Endometrial microvascular endothelial cells (primary cell): Measurements from ENCODE around the gene DGKI. TPM values are rescaled to one million over a fixed set of nuclear protein-coding genes. Genes with fewer than 3 reads are reported as not detected.

Experiments
- in situ Hi-C: cut with HindIII; loops from 2 replicates; pipeline ENCODE4 v1.10.0; 2017; ENCODE audit warnings: low sequenced_read_pairs, low pct_unique_long_range_greater_than_20kb; ENCODE audit errors: inconsistent ontology term
- total RNA-seq: library from RNA; depleted of rRNA; stranded (reverse); fragments of >200 nt; gene quantifications from one replicate; pipeline ENCODE4 v1.2.3, GENCODE V29; 2015; ENCODE audit errors: inconsistent ontology term

The DGKI gene
- total RNA-seq, result not detected

DNA sequence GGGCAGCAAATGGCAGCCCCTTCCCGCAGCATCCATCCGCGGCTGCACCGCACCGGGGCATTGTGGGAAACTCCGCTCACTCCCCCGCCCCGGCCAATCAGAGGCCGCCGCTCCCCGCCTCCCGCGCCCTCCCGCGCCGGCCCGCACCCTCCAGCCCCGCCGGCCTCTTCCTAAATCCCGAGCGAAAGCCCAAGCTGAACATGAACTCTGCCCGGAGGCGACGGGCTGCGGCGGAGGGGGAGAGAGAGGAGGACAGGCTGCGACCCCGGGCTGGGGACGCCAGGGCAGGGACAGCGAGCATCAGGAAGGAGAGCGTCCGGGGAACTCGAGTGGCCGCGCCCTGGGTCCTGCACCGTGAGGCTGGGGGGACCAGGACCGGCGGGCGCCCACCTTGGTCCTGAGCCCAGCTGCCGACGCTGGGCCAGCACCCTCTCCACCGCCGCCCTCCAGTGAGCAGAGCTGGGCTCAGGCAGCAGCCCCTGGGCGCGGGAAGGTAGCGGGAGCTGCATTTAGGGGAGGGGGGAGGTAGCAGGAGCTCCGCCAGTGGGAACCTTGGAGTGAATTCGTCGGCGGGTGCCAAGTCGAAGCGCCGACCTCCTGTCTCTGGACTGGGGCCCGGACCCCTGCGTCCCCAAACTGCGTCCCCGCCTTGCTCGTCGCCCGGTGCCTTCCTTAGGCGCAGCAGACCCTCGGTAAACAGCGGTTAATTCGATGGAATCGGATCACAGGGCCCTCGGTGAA, at the start of gene DGKI:
Gene DGKI, minus strand, starts transcription at position 148 of the 741 bp plus-strand sequence.
- in situ Hi-C loops, result no loop called here

DNA sequence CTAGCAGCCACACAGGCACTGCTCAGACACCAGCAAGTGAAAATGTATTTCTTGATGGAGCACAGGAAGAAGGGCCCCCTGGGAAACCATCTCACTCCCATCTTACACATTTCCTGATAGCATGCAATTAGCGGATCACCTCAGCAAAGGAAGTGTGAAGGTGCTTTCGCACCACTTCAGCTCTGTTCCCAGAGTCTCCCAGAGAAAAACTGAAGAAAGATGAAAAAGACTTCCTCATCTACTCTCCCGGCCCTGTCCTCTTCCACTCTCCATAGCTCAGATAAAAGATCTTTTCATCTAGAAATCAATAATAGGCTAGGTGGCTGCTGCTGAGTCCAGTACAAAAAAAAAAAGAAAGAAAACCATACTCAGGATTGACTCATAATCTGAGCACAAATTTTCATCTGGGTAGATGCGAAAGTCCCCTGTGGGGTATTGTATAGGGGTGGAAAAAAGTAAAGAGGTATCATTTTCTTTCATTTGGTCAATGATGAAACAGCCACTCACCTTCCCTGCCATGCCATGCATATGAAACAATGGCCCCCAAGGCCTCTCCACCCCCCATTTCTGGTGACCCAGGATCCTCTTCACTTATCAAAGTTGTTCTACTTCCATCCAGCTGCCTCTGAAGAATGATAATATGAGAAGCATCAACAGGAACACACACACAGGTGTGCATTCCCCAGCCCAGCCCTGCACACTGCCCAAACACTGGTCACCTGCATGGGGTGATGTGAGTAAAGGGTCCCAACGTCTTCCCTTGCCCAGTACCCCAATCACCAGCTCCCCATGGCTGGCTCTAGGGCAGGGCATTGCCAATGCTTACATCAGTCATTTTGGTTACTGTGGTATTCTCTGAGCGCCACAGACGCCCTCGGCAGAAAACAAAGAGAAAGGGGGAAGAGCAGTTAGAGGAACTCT, 48.8 kb upstream of the DGKI start:
- in situ Hi-C loops, result no loop called here

DNA sequence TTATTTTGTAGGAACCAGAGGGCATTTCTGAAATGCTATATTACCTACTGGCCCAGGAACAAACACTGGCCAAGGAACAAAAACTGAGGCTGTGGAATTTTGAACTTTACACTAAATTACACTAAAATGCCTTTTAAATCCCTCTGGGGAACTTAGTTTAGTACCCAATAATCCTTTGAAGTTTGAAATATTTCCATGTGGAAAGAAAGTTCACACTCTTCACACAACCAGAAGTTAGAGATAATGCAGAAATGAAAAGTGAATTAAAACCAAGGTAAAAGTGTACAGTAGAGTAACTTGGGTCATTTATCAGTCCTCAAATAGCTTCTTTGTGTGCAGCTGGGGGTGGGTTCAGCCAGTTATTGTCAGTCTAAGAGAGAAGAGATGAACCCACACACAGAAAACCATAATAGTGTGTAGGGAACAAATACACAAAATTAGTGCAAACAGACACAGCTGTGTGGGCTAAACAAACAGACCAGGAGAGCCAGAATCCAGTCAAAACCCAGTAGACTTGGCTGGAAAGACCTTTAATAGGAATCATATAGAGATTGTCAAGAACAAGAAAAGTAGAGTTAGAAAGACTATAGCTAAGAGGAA, 46.5 kb upstream of the DGKI start:
- in situ Hi-C loops, result no loop called here

DNA sequence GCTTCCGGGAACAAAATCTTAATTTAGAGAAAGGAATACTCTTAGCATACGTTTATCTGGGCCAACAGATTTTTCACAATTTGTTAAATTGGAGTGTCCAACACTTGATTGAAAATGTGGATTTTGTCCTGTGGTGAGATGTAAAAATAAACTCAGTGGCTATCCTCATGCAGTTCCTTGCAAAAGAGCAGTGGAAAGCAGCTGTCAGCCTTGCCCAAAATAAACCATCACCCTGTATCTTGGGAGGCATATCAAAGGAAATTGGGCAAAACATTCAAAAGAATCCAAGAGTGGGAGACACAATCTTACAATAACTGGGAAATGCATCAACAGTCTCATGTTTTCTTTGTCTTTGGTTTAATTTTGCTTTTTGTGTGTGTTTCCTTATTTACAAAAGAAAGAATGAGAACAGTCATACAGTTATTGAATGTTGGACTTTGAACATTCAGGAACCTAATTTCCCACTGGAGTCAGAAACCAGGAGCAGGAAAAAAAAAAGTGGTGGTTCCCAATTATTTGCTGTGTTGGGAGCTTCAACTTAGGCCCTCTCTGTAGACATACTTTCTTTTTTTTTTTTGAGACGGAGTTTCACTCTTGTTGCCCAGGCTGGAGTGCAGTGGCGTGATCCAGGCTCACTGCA, 44.4 kb upstream of the DGKI start:
- in situ Hi-C loops, result no loop called here

DNA sequence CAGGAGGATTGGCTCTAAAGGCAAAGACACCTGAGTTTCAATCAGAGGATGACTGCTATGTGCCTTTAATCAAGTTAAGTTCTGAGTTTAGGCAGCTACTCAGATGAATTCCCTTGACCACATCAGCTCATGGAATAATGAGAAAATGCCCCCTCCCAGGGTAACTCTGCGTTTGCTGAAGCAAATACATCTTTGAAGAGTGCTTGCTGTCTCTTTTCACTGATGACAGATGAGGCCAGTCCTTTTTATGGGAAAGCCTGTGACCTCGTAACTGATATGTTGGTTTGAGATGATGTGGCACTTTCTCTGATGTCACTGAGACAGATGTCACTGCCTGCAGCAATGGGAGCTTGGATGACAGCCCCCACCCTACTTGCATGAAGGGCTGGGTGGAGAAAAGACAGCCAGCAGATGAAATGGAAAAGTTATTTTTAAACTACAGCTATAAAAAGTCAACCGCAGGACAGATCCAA, 43.7 kb upstream of the DGKI start:
- in situ Hi-C loops, result no loop called here

DNA sequence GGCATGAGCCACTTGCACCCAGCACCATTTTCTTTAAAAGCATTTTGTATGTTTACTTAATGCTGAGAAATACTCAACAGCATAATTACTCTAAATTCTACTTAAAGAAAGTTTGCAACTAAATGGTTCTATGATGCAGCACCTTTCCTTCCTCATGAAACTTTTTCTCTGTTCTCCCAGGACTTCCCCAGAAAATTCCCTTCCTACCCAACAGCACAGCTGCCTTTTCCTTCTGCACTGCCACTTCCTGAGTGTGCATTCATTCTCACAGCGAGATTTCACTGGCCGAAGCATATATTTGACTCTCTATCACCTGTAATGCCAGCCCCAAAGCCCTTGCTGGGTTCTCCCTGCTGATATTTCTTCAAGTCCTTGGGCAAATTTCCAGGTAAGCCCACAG, 41.5 kb upstream of the DGKI start:
- in situ Hi-C loops, result no loop called here

DNA sequence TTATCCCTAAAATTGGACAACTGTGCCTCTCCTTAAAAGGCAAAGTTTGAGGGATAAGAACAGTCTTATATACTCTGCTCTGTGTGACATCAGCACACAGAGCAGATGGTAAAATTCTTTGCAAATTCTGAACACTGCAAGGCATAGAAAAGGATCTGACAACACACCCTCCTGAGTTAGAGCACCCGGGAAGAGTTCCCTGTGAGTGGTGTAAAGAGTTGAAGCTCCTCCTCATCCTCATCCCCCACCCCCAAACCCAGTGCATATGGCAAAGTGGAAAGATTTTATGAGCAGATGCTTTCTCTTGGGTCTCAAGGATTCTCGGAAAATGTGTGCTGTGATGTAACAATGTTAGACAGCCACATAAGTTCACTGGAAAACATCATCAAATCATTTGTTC, 40.0 kb upstream of the DGKI start:
- in situ Hi-C loops, result no loop called here

DNA sequence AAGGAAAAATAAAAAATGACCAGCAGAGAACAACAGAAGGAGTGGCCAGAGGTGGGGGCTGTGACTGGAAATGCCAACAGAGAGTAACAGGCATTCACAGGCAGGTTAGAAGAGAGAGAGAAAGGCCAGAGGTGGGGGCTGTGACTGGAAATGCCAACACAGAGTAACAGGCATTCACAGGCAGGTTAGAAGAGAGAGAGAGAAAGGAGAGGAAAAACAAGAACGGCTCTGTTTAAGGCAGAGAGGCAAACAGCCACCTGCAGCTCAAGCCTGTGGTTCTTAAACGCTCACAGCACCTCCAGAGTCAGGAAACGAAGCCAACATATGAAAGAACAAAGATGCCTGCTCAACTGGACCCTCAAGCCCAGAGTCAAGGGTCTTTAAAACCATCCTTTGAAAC, 39.5 kb upstream of the DGKI start:
- in situ Hi-C loops, result no loop called here

DNA sequence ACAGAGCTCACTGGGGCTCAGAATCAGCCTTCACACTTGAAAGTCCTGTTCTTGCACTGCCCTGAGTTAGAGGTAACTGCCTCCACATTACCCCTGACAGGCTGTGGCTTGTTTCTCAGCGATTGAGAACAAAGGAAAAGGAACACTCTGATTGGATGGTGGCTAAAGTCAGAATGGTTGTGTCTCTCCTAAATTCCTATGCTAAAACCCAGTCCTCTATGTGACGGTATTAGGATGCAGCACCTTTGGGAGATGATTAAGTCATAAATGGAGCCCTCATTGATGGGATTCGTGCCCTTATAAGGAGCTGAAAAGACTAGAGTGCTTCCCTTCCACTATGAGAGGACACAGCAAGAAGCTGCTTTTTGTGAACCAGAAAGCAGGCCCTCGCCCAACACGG, 38.9 kb upstream of the DGKI start:
- in situ Hi-C loops, result no loop called here

DNA sequence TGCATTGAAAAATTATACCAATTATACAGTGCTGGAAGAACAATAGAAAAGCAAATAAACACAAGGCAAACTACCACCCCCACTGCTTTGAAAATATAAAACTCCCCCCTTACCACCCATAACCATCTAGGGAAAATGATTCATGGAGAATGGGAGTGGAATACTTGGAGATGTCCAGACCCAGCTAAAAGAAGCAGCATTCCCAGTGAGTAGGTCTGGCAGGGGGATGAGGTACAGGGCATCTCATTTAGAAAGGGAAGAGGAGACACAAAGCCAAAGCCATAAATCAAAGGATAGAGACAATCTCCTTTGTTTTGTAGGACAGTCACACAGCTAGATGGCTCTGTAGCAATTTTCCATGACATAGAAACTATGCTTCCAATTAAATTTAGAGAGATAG, 36.0 kb upstream of the DGKI start:
- in situ Hi-C loops, result no loop called here

DNA sequence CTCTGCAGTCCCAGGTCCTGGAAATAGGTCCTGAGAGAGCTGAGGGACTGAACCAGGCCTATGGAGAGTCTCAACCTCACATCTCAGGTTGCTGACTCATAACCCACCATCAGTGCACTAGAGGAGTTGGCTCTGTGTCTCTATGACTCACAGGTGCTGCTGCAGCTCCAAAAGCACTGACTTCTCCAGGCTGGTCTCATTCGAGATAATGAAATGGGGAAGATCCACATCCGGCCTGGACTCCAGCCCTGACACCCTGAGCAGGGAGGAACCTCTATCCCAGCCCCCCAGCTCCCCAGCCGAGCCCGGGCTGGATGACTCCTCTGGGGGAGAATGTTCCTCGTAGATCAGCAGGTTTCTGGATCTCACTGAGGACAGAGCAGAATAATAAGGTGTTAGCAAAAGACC, 35.5 kb upstream of the DGKI start:
- in situ Hi-C loops, result no loop called here

DNA sequence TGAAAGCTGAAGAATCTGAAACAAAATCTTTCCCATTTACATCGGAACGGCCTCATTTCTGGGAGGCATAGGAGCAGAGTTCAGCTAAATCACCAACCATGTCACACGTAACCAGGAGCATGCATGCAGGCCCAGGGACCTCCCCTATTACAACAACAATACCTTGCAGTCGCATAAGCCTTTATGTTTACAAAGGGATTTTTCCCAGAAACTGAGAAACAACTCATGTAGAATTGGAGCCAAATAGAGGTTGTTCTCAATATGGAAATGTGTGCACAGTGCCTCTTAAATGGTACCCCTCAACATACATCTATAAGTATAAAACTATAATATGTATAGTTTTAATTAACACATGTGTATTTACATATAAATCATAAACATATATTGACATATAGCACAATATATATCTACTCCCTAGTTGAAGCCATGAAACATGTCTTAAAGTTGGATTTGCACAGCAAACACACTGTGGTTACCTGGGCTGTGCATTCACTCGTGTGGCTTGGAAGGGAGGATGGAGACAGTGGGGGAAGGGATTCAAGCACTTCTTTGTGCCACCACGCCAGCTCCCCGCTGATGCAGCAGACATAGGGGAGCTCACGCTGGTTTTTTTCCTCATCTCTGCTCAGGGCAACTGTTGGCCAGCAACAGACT, 35.0 kb upstream of the DGKI start:
- in situ Hi-C loops, result no loop called here

DNA sequence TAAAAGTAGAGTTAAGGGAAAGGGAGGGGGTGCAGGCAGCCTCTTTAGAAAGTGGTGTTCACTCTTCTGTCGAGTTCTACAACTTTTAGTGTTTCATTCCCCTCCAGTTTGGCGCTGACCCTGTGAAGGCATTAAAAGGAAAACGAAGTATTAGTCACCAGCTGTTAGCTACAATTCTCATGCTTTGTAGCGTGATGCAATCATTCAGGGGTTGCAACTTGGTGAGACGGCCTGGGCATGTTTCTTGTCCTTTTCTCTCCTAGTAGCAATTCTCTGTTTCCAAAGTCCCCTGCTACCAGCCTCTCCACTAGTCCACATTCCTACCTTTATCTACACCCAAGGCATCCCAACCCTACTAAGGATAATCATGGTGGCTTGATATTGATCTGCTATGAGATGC, 33.7 kb upstream of the DGKI start:
- in situ Hi-C loops, result no loop called here

DNA sequence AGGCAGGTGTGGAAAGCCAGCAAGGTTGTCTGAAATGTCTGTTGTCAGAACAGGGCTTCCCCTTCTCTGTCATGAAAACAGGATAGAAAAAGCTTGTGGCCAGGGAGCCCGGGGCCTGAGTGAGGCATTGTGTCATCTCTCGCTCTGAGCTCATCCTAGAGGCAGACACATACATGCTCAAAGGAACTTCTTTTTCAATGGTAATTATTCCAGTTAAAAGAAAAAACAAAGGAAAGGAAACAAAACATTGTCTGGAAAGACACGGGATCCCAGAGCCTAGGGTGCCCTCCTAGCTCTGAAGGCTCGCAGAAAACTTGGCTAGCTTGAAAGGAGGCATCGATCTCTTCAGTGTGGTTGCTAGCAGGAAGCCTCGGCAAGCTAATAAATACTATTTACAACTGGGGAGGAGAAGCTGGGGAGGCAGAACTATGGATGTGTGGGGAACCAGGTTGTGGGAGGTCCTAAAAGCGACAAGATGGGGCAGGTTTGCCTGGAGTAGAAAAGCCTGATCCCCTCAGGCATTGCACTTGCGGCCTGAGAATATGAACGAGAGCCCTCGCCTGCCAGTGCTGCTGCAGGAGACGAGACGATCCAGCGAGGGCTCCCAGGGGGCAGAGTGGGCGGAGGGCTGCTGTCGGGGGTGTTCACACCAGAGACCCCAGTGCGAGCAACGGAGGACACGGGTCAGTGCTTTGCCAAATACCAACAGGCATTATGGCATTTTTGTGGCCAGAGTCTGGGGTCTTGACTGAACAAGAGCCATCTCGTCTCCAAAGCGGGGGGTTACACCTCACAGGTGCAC, 32.8 kb upstream of the DGKI start:
- in situ Hi-C loops, result no loop called here

DNA sequence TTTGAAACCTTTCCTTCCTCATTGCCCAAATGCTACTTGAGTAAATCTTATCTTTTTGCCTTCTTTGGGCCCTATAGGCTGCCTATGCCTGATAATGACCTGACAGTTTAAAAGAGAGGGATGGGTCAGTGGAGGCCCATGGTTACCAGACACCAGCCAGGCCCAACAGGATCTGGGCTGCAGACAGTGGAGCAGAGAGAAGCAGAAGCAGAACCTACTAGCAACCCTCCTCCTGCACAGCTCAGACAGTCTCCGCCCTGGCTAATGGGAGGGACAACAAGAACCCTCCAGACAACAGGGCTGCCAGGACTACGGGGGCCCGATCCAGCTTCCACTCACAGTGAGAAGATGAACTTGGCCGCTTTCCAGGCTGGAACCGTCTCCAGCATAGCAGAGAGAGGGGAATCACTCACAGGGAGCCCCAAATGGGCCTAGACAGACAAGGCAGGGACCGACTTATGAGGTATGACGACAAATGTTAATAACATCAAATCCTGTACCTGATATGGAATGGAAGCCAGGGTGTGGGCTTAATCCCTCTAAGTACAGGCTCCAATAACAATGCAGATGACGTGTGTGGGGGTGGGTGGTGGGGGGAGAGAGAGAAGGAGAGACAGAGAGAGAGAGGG, 31.7 kb upstream of the DGKI start:
- in situ Hi-C loops, result no loop called here

DNA sequence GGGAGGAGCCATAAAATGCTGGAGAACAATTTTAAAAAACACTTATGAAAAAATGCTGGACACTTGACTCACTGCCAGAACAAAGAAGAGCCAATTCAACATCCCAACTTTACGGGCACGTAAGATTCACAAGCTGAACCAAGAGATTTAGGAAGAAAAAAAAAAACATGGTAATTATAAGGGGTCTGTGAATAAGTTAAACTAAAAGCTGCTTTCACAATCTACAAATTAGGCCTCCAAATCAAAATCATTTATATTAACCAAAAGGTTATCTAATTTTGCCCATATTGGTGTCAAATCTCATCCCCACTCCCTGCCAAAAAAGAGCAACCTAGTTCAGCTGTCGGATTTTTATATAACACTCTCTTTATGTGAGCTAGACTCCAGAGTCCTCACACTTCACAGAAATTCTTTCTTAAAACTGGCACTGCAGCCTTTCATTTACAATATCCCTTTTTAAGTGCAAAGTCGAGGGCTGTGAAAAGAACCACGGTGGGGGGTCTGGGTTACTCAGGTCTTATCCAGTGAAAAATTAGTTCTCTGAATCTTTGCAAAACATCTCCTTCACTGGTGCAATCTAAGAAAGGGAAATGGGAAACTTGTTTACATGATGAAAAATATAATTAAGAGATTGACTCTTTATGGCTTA, 30.4 kb upstream of the DGKI start:
- in situ Hi-C loops, result no loop called here

DNA sequence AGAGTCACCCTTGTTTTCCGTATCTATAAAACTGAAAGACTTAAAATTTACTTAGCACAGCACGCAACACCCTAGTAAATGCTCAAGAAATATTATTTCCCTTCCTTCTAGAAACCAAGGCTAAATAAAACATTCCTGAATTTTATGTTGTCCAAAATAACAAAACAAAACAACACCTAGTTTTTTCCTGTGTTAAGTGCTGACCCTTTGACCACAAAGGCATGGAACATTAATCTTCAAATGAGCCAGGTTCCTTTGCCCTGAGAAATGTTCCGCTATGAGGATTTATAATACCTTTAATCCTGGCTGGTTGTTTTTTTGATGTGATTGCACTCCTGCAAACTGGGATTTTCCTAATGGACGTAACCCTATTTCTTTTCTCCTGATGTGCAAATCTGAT, 29.0 kb upstream of the DGKI start:
- in situ Hi-C loops, result no loop called here
